Measurements from ENCODE around the gene ZMIZ1.

Gene ZMIZ1

GRCh38 chr10:79153745-79154144 lies 85.0 kb downstream of the ZMIZ1 start:
- no peak for DNase-seq

- DNase-seq = peak; percentile 76 to 77
Observed at GRCh38 chr10:79155301-79156081, 86.7 kb downstream of the ZMIZ1 start.

- DNase-seq = no peak
Observed at GRCh38 chr10:79156334-79157274, 87.8 kb downstream of the ZMIZ1 start.

GRCh38 chr10:79158004-79158340 lies 89.2 kb downstream of the ZMIZ1 start:
- no peak for DNase-seq

- no peak for DNase-seq
Observed at GRCh38 chr10:79158402-79159097, 89.8 kb downstream of the ZMIZ1 start.

- peak in 1 of 2 donors; percentile 51 for DNase-seq
Observed at GRCh38 chr10:79159141-79159651, 90.4 kb downstream of the ZMIZ1 start.

GRCh38 chr10:79159785-79160184 lies 91.0 kb downstream of the ZMIZ1 start:
- peak in 1 of 2 donors; percentile 36 for DNase-seq

GRCh38 chr10:79160191-79160590 lies 91.4 kb downstream of the ZMIZ1 start:
- DNase-seq = no peak

GRCh38 chr10:79161557-79161956 lies 92.8 kb downstream of the ZMIZ1 start:
- no peak for DNase-seq

- DNase-seq = no peak
Observed at GRCh38 chr10:79162022-79162421, 93.3 kb downstream of the ZMIZ1 start.

GRCh38 chr10:79162861-79163665 lies 94.3 kb downstream of the ZMIZ1 start:
- DNase-seq = no peak

- DNase-seq = no peak
Observed at GRCh38 chr10:79163666-79163975, 94.9 kb downstream of the ZMIZ1 start.

- no peak for DNase-seq
Observed at GRCh38 chr10:79164075-79164474, 95.3 kb downstream of the ZMIZ1 start.

- no peak for DNase-seq
Observed at GRCh38 chr10:79165070-79165778, 96.5 kb downstream of the ZMIZ1 start.

GRCh38 chr10:79166312-79166721 lies 97.6 kb downstream of the ZMIZ1 start:
- DNase-seq = no peak

GRCh38 chr10:79166741-79167140 lies 98.0 kb downstream of the ZMIZ1 start:
- DNase-seq = no peak

GRCh38 chr10:79167537-79167936 lies 98.8 kb downstream of the ZMIZ1 start:
- DNase-seq = no peak

GRCh38 chr10:79168210-79168609 lies 99.4 kb downstream of the ZMIZ1 start:
- no peak for DNase-seq

- DNase-seq = no peak
Observed at GRCh38 chr10:79170226-79170752, 101.5 kb downstream of the ZMIZ1 start.

GRCh38 chr10:79170993-79171392 lies 102.2 kb downstream of the ZMIZ1 start:
- no peak for DNase-seq

- DNase-seq = no peak
Observed at GRCh38 chr10:79171504-79171903, 102.7 kb downstream of the ZMIZ1 start.

Data from inflammatory macrophage (primary cell).